Measurements from ENCODE around the gene DARS2.
"Not testable (repeated sequence)": the region's sequence is repeated elsewhere in the genome, so short reads cannot be mapped to it uniquely, and the experiment has no call there.

Gene DARS2

GRCh38 chr1:173824315-173825081 is at the start of gene DARS2, which contains the start of gene CENPL:
Gene DARS2 (plus strand): TSS chr1:173824673. CDS start chr1:173825230, 557 bp downstream.
Gene CENPL (minus strand): TSS chr1:173824883. CDS start chr1:173811299, 13,584 bp downstream.
- DNase-seq (ENCODE audit: low read depth) = peak; percentile 77

GRCh38 chr1:173775578-173776226 is 48.8 kb upstream of the DARS2 start:
- DNase-seq (ENCODE audit: low read depth) = no peak

- no peak for DNase-seq (ENCODE audit: low read depth)
Observed at GRCh38 chr1:173779936-173780335, 44.5 kb upstream of the DARS2 start.

- DNase-seq (ENCODE audit: low read depth) = no peak
Observed at GRCh38 chr1:173784997-173785396, 39.5 kb upstream of the DARS2 start.

GRCh38 chr1:173789841-173790240 is 34.6 kb upstream of the DARS2 start:
- DNase-seq (ENCODE audit: low read depth) = no peak

GRCh38 chr1:173798078-173798477 is 26.4 kb upstream of the DARS2 start:
- DNase-seq (ENCODE audit: low read depth) = no peak

- not testable (repeated sequence) for DNase-seq (ENCODE audit: low read depth)
Observed at GRCh38 chr1:173799995-173800394, 24.5 kb upstream of the DARS2 start.

GRCh38 chr1:173802961-173803360 is 21.5 kb upstream of the DARS2 start:
- DNase-seq (ENCODE audit: low read depth) = no peak

GRCh38 chr1:173813654-173814053 is 10.8 kb upstream of the DARS2 start:
- not testable (repeated sequence) for DNase-seq (ENCODE audit: low read depth)

- DNase-seq (ENCODE audit: low read depth) = no peak
Observed at GRCh38 chr1:173818459-173818858, 6.0 kb upstream of the DARS2 start.

- DNase-seq (ENCODE audit: low read depth) = no peak
Observed at GRCh38 chr1:173821680-173822079, 2.8 kb upstream of the DARS2 start.

- DNase-seq (ENCODE audit: low read depth) = no peak
Observed at GRCh38 chr1:173823781-173824314, 625 bp upstream of the DARS2 start.

- DNase-seq (ENCODE audit: low read depth) = no peak
Observed at GRCh38 chr1:173827611-173828010, 3.1 kb downstream of the DARS2 start.

- DNase-seq (ENCODE audit: low read depth) = no peak
Observed at GRCh38 chr1:173832748-173833147, 8.3 kb downstream of the DARS2 start.

GRCh38 chr1:173852105-173852504 is 27.6 kb downstream of the DARS2 start:
- no peak for DNase-seq (ENCODE audit: low read depth)

GRCh38 chr1:173853074-173853473 is 28.6 kb downstream of the DARS2 start:
- no peak for DNase-seq (ENCODE audit: low read depth)

GRCh38 chr1:173856014-173856413 is 31.5 kb downstream of the DARS2 start:
- DNase-seq (ENCODE audit: low read depth) = no peak

- DNase-seq (ENCODE audit: low read depth) = no peak
Observed at GRCh38 chr1:173856903-173857302, 32.4 kb downstream of the DARS2 start.

GRCh38 chr1:173857363-173857917 is 33.0 kb downstream of the DARS2 start:
- DNase-seq (ENCODE audit: low read depth) = no peak

- not testable (repeated sequence) for DNase-seq (ENCODE audit: low read depth)
Observed at GRCh38 chr1:173859547-173859946, 35.1 kb downstream of the DARS2 start.

GRCh38 chr1:173860065-173860464 is 35.6 kb downstream of the DARS2 start:
- no peak for DNase-seq (ENCODE audit: low read depth)

- no peak for DNase-seq (ENCODE audit: low read depth)
Observed at GRCh38 chr1:173861731-173862145, 37.3 kb downstream of the DARS2 start.
